ENCODE measurements around the gene PSMB9. TPM values are rescaled to one million over a fixed set of nuclear protein-coding genes. Genes with fewer than 3 reads are reported as not detected.

The PSMB9 gene
- total RNA-seq, 2 donors from 2014 or later = 4.6 to 14.5 TPM

Small RNA genes lying within 50 kb of the gene (small RNA-seq; reads per million reads assigned to genes)
- gene HLA-Z = not detected

Other genes starting within 250 kb of the PSMB9 start
- gene HLA-DQA1, start 216.8 kb upstream of the PSMB9 start, total RNA-seq = 10 to 100 TPM in 1 of 2 donors, under 1 TPM in 1; 0.99 to 10.4 TPM
- 1 to 10 TPM in 1 of 2 donors, under 1 TPM in 1; 0.78 to 1.6 TPM for gene HLA-DQB1, start 187.5 kb upstream of the PSMB9 start, total RNA-seq
- not detected for gene HLA-DQA2, start 112.8 kb upstream of the PSMB9 start, total RNA-seq
- not detected for gene HLA-DQB2, start 90.7 kb upstream of the PSMB9 start, total RNA-seq
- gene HLA-DOB, start 37.2 kb upstream of the PSMB9 start, total RNA-seq = not detected
- 10 to 100 TPM in 1 of 2 donors, 1 to 10 TPM in 1; 5.2 to 13.8 TPM for gene TAP2, start 15.5 kb upstream of the PSMB9 start, total RNA-seq
- 10 to 100 TPM in 1 of 2 donors, 1 to 10 TPM in 1; 9.9 to 24.1 TPM for gene PSMB8, start 10.1 kb upstream of the PSMB9 start, total RNA-seq
- gene TAP1, start 488 bp upstream of the PSMB9 start, total RNA-seq = 10 to 100 TPM in 1 of 2 donors, 1 to 10 TPM in 1; 7.9 to 12.2 TPM
- gene HLA-DMB, start 86.8 kb downstream of the PSMB9 start, total RNA-seq = 10 to 100 TPM in 1 of 2 donors, 1 to 10 TPM in 1; 3.0 to 14.3 TPM
- 10 to 100 TPM; 15.8 to 26.7 TPM for gene HLA-DMA, start 98.9 kb downstream of the PSMB9 start, total RNA-seq
- gene BRD2, start 114.4 kb downstream of the PSMB9 start, total RNA-seq = 100 to 1,000 TPM in 1 of 2 donors, 10 to 100 TPM in 1; 99.1 to 171 TPM
- 10 to 100 TPM in 1 of 2 donors, 1 to 10 TPM in 1; 2.0 to 83.3 TPM for gene HLA-DOA, start 155.4 kb downstream of the PSMB9 start, total RNA-seq
- 10 to 100 TPM; 10.5 to 81.7 TPM for gene HLA-DPA1, start 219.5 kb downstream of the PSMB9 start, total RNA-seq
- 10 to 100 TPM; 41.2 to 52.4 TPM for gene HLA-DPB1, start 221.8 kb downstream of the PSMB9 start, total RNA-seq